ENCODE results near the gene HBZ. TPM values are rescaled to one million over a fixed set of nuclear protein-coding genes. Genes with fewer than 3 reads are reported as not detected.
"Not testable (repeated sequence)": the region's sequence is repeated elsewhere in the genome, so short reads cannot be mapped to it uniquely, and the experiment has no call there.

Gene HBZ
- total RNA-seq, 1 experiment from 2014 or later, result not detected

DNA sequence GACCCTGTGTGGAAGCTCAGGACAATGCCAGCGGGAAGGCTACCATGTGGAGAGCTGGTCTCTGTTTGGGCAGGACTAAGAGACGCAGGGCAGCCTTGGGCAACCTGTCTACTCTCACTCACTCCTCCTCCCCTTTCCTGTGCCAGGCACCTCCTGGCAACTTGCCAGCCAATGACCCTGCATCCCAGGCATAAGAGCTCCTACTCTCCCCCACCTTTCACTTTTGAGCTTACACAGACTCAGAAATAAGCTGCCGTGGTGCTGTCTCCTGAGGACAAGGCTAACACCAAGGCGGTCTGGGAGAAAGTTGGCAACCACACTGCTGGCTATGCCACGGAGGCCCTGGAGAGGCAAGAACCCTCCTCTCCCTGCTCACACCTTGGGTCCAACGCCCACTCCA is 16.0 kb downstream of the HBZ start:
- CTCF ChIA-PET, result no interaction called here
- BruUV-seq (replicated peaks), result no TSS peak
- Histone ChIP-seq H3K4me2 (ENCODE audit: low read length) (no peak overlapping the region), H4K20me1 (ENCODE audit: low read length) (no peaks in the 10 kb centered on the region), H3K27ac (ENCODE audit: low read length) (no peak overlapping the region), H3K4me1 (ENCODE audit: insufficient read depth, low read length) (no peaks in the 10 kb centered on the region), H2AFZ (ENCODE audit: low read length) (no peak overlapping the region), H3K27me3 (ENCODE audit: low read length) (peaks cover 20% of the 10 kb centered on the region), H3K4me3 (ENCODE audit: low read length) (no peak overlapping the region), H3K36me3 (ENCODE audit: low read depth, low read length) (no peaks in the 10 kb centered on the region), H3K79me2 (ENCODE audit: low read length) (no peaks in the 10 kb centered on the region), H3K9me3 (ENCODE audit: low read length) (no peaks in the 10 kb centered on the region), H3K9me2 (replicated peaks; ENCODE audit: low read length) (no peaks in the 10 kb centered on the region), H3K9ac (ENCODE audit: low read length) (no peak overlapping the region), H3F3A (ENCODE audit: low read length, unreplicated experiment) (no peaks in the 10 kb centered on the region)
- no peak for DNase-seq
- TF ChIP-seq EZH2 (IDR thresholded peaks at IDR 0.05; ENCODE audit: low read length, unreplicated experiment) (no peak), EZH2phosphoT487 (IDR thresholded peaks at IDR 0.05; ENCODE audit: borderline replicate concordance, low read length) (no peak), CTCF (conservative IDR thresholded peaks at IDR 0.05; ENCODE audit: low read depth, low read length) (no peak)
- POLR2A ChIA-PET (ENCODE audit: unreplicated experiment), result no interaction called here
- no peak for ATAC-seq
- intact Hi-C loops (cut with micrococcal nuclease), result no loop called here

DNA sequence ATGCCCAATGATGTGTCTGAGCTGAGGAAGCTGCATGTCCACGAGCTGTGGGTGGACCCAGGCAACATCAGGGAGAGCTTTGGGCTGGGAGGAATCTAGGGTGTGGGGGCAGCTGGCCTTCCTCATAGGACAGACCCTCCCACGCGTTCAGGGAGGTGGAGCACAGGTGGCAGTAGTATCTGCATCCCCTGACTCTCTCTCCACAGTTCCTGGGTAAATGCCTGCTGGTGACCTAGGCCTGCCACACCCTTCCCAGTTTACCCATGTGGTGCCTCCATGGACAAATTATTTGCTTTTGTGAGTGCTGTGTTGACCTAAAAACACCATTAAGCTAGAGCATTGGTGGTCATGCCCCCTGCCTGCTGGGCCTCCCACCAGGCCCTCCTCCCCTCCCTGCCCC is 16.6 kb downstream of the HBZ start:
- H3K79me2 ChIP-seq (ENCODE audit: low read length), result no peaks in the 10 kb centered on the region
- no peak overlapping the region for H3K4me2 ChIP-seq (ENCODE audit: low read length)
- H3K9me3 ChIP-seq (ENCODE audit: low read length), result no peaks in the 10 kb centered on the region
- POLR2A ChIA-PET (ENCODE audit: unreplicated experiment), result no interaction called here
- no peak overlapping the region for H3K27ac ChIP-seq (ENCODE audit: low read length)
- no peak overlapping the region for H2AFZ ChIP-seq (ENCODE audit: low read length)
- peaks cover 20% of the 10 kb centered on the region for H3K27me3 ChIP-seq (ENCODE audit: low read length)
- intact Hi-C loops (cut with micrococcal nuclease), result no loop called here
- CTCF ChIA-PET, result no interaction called here
- no peak for DNase-seq
- no peaks in the 10 kb centered on the region for H3K36me3 ChIP-seq (ENCODE audit: low read depth, low read length)
- no peaks in the 10 kb centered on the region for H3K4me1 ChIP-seq (ENCODE audit: insufficient read depth, low read length)
- no peak overlapping the region for H3K4me3 ChIP-seq (ENCODE audit: low read length)
- no peak overlapping the region for H3K9ac ChIP-seq (ENCODE audit: low read length)
- no peaks in the 10 kb centered on the region for H3K9me2 ChIP-seq (replicated peaks; ENCODE audit: low read length)
- no peak for TF ChIP-seq EZH2phosphoT487 (IDR thresholded peaks at IDR 0.05; ENCODE audit: borderline replicate concordance, low read length)
- no peaks in the 10 kb centered on the region for H4K20me1 ChIP-seq (ENCODE audit: low read length)
- no peak for ATAC-seq
- BruUV-seq (replicated peaks), result no TSS peak
- no peaks in the 10 kb centered on the region for H3F3A ChIP-seq (ENCODE audit: low read length, unreplicated experiment)

- H3F3A ChIP-seq (ENCODE audit: low read length, unreplicated experiment); BruUV-seq (replicated peaks); DNase-seq: not testable (repeated sequence)
Measured at GRCh38 chr16:170088-170507, 17.7 kb downstream of the HBZ start.

DNA sequence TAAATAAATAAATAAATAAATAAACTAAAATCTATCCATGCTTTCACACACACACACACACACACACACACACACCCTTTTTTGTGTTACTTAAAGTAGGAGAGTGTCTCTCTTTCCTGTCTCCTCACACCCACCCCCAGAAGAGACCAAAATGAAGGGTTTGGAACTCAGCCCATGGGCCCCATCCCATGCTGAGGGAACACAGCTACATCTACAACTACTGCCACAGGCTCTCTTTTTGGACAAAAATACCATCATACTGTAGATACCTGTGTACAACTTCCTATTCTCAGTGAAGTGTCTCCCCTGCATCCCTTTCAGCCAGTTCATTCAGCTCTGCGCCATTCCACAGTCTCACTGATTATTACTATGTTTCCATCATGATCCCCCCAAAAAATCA is 18.3 kb downstream of the HBZ start:
- H3K9me3 ChIP-seq (ENCODE audit: low read length), result no peaks in the 10 kb centered on the region
- no peaks in the 10 kb centered on the region for H3K36me3 ChIP-seq (ENCODE audit: low read depth, low read length)
- CTCF ChIA-PET, result no interaction called here
- H3K27ac ChIP-seq (ENCODE audit: low read length), result no peak overlapping the region
- intact Hi-C loops (cut with micrococcal nuclease), result no loop called here
- H3K4me1 ChIP-seq (ENCODE audit: insufficient read depth, low read length), result no peaks in the 10 kb centered on the region
- H4K20me1 ChIP-seq (ENCODE audit: low read length), result no peaks in the 10 kb centered on the region
- DNase-seq, result no peak
- H3K4me2 ChIP-seq (ENCODE audit: low read length), result no peak overlapping the region
- H3K79me2 ChIP-seq (ENCODE audit: low read length), result no peaks in the 10 kb centered on the region
- H3K4me3 ChIP-seq (ENCODE audit: low read length), result no peak overlapping the region
- BruUV-seq (replicated peaks), result no TSS peak
- H2AFZ ChIP-seq (ENCODE audit: low read length), result no peak overlapping the region
- H3F3A ChIP-seq (ENCODE audit: low read length, unreplicated experiment), result no peaks in the 10 kb centered on the region
- H3K27me3 ChIP-seq (ENCODE audit: low read length), result peaks cover 20% of the 10 kb centered on the region
- POLR2A ChIA-PET (ENCODE audit: unreplicated experiment), result no interaction called here
- no peaks in the 10 kb centered on the region for H3K9me2 ChIP-seq (replicated peaks; ENCODE audit: low read length)
- TF ChIP-seq CTCF (conservative IDR thresholded peaks at IDR 0.05; ENCODE audit: low read depth, low read length), result no peak
- no peak for TF ChIP-seq EZH2 (IDR thresholded peaks at IDR 0.05; ENCODE audit: low read length, unreplicated experiment)
- TF ChIP-seq EZH2phosphoT487 (IDR thresholded peaks at IDR 0.05; ENCODE audit: borderline replicate concordance, low read length), result no peak
- H3K9ac ChIP-seq (ENCODE audit: low read length), result no peak overlapping the region
- no peak for ATAC-seq

More at GRCh38 chr16:170088-170507, 17.7 kb downstream of the HBZ start:
- intact Hi-C loops (cut with micrococcal nuclease); H3K9ac ChIP-seq (ENCODE audit: low read length); ATAC-seq; H3K9me2 ChIP-seq (replicated peaks; ENCODE audit: low read length); H3K79me2 ChIP-seq (ENCODE audit: low read length); H3K4me3 ChIP-seq (ENCODE audit: low read length); POLR2A ChIA-PET (ENCODE audit: unreplicated experiment); H3K4me1 ChIP-seq (ENCODE audit: insufficient read depth, low read length); H3K9me3 ChIP-seq (ENCODE audit: low read length); H3K36me3 ChIP-seq (ENCODE audit: low read depth, low read length); H3K4me2 ChIP-seq (ENCODE audit: low read length); CTCF ChIA-PET; H4K20me1 ChIP-seq (ENCODE audit: low read length); H3K27ac ChIP-seq (ENCODE audit: low read length); H2AFZ ChIP-seq (ENCODE audit: low read length): not testable (repeated sequence)
- peaks cover 22% of the 10 kb centered on the region for H3K27me3 ChIP-seq (ENCODE audit: low read length)

GRCh38 chr16:172374-172941 is 20.0 kb downstream of the HBZ start, which contains the start of gene HBA2:
HBA2 (plus strand) TSS chr16:172876; CDS start chr16:172913, 37 bp downstream.
- H3K9me2 ChIP-seq (replicated peaks; ENCODE audit: low read length); H3K9ac ChIP-seq (ENCODE audit: low read length); POLR2A ChIA-PET (ENCODE audit: unreplicated experiment); H3K4me2 ChIP-seq (ENCODE audit: low read length); DNase-seq; H3K9me3 ChIP-seq (ENCODE audit: low read length); intact Hi-C loops (cut with micrococcal nuclease); H3K4me3 ChIP-seq (ENCODE audit: low read length); H3K27me3 ChIP-seq (ENCODE audit: low read length); H3K27ac ChIP-seq (ENCODE audit: low read length); ATAC-seq; H3K4me1 ChIP-seq (ENCODE audit: insufficient read depth, low read length); H4K20me1 ChIP-seq (ENCODE audit: low read length); H3F3A ChIP-seq (ENCODE audit: low read length, unreplicated experiment); H2AFZ ChIP-seq (ENCODE audit: low read length); H3K79me2 ChIP-seq (ENCODE audit: low read length); H3K36me3 ChIP-seq (ENCODE audit: low read depth, low read length); BruUV-seq (replicated peaks); CTCF ChIA-PET: not testable (repeated sequence)
